ENCODE data around the gene ITGAE. TPM values are rescaled to one million over a fixed set of nuclear protein-coding genes. Genes with fewer than 3 reads are reported as not detected.

The ITGAE gene
- total RNA-seq, 1 donor from 2014 or later = 8.7 TPM

GRCh38 chr17:3818786-3819185, 17.8 kb upstream of the ITGAE start:
- DNase-seq (ENCODE audit: low read depth) = peak; percentile 25

GRCh38 chr17:3817851-3818605, 17.0 kb upstream of the ITGAE start:
- no peak for DNase-seq (ENCODE audit: low read depth)

- DNase-seq (ENCODE audit: low read depth) = no peak
Observed at GRCh38 chr17:3815925-3816324, 14.9 kb upstream of the ITGAE start.

GRCh38 chr17:3815122-3815521, 14.1 kb upstream of the ITGAE start:
- DNase-seq (ENCODE audit: low read depth) = no peak

- no peak for DNase-seq (ENCODE audit: low read depth)
Observed at GRCh38 chr17:3814361-3814760, 13.4 kb upstream of the ITGAE start.

GRCh38 chr17:3813171-3813570, 12.2 kb upstream of the ITGAE start:
- no peak for DNase-seq (ENCODE audit: low read depth)

GRCh38 chr17:3812771-3813170, 11.8 kb upstream of the ITGAE start:
- no peak for DNase-seq (ENCODE audit: low read depth)

- DNase-seq (ENCODE audit: low read depth) = no peak
Observed at GRCh38 chr17:3812284-3812683, 11.3 kb upstream of the ITGAE start.

GRCh38 chr17:3810019-3810418, 9.0 kb upstream of the ITGAE start:
- no peak for DNase-seq (ENCODE audit: low read depth)

GRCh38 chr17:3809135-3809534, 8.1 kb upstream of the ITGAE start:
- DNase-seq (ENCODE audit: low read depth) = no peak

GRCh38 chr17:3808701-3809100, 7.7 kb upstream of the ITGAE start:
- no peak for DNase-seq (ENCODE audit: low read depth)

- DNase-seq (ENCODE audit: low read depth) = no peak
Observed at GRCh38 chr17:3805581-3805980, 4.6 kb upstream of the ITGAE start.

GRCh38 chr17:3804503-3804931, 3.5 kb upstream of the ITGAE start:
- DNase-seq (ENCODE audit: low read depth) = peak; percentile 89

GRCh38 chr17:3803308-3803640, 2.3 kb upstream of the ITGAE start:
- no peak for DNase-seq (ENCODE audit: low read depth)

- DNase-seq (ENCODE audit: low read depth) = peak; percentile 87
Observed at GRCh38 chr17:3802461-3803307, 1.7 kb upstream of the ITGAE start.

- no peak for DNase-seq (ENCODE audit: low read depth)
Observed at GRCh38 chr17:3801792-3802191, 804 bp upstream of the ITGAE start.

- DNase-seq (ENCODE audit: low read depth) = no peak
Observed at GRCh38 chr17:3801347-3801746, 359 bp upstream of the ITGAE start.

GRCh38 chr17:3799181-3799945, 1.6 kb downstream of the ITGAE start:
- DNase-seq (ENCODE audit: low read depth) = no peak

GRCh38 chr17:3798273-3799180, 2.5 kb downstream of the ITGAE start:
- DNase-seq (ENCODE audit: low read depth) = peak; percentile 23

GRCh38 chr17:3796822-3797170, 4.2 kb downstream of the ITGAE start:
- DNase-seq (ENCODE audit: low read depth) = no peak

- no peak for DNase-seq (ENCODE audit: low read depth)
Observed at GRCh38 chr17:3796110-3796821, 4.7 kb downstream of the ITGAE start.

All from renal cortical epithelial cell (primary cell).